Endothelial cell of umbilical vein (primary cell): Measurements from ENCODE around the gene NAGPA. TPM values are rescaled to one million over a fixed set of nuclear protein-coding genes. Genes with fewer than 3 reads are reported as not detected.

Source experiments
- BruUV-seq: library from RNA; stranded (reverse); fragments of 400-500 nt; replicated peaks from 2 replicates; lab custom pipeline; 2021; lab: Mats Ljungman, UMichigan
- CTCF ChIA-PET: fragments of 300-600, 350-600 bp; sonication (Branson Sonifier 250); formaldehyde crosslinking; loops from one replicate; lab custom pipeline; 2021; ENCODE audit warnings: antibody characterized with exemption, inconsistent platforms; lab: Charles Lee
- POLR2A ChIA-PET: fragments of 300-600, 350-600 bp; sonication (Branson Sonifier 250); formaldehyde crosslinking; loops from one replicate; lab custom pipeline; 2021; ENCODE audit warnings: antibody characterized with exemption, inconsistent platforms; lab: Charles Lee
- DNase-seq: peaks from one replicate; pipeline ENCODE4 v3.0.0-alpha.2; 2011; ENCODE audit warnings: low read depth, low spot score
- FAIRE-seq: peaks from 2 replicates; lab custom pipeline; 2011; peaks lifted over from hg19 to GRCh38; lab: Jason Lieb, UNC
- H2AFZ ChIP-seq: 2 replicates; pipeline ENCODE4 v1.6.0; 2012; ENCODE audit warnings: low read depth, low read length, control low read depth, inconsistent platforms
- H3K27ac ChIP-seq: 2 replicates; pipeline ENCODE4 v1.5.1; 2011; ENCODE audit warnings: low read depth, mild to moderate bottlenecking, control low read depth, low read length, moderate library complexity; ENCODE audit not compliant: insufficient read depth
- H3K27me3 ChIP-seq, 2 experiments: 2 replicates each; pipeline versions ENCODE4 v1.6.0 to v1.6.1; 2011; ENCODE audit warnings: low read length in 2 of 2, mixed read lengths in 1 of 2; ENCODE audit not compliant: control insufficient read depth in 2 of 2, insufficient read depth in 2 of 2
- H3K36me3 ChIP-seq, 2 experiments: 2 replicates in 1 of 2; 3 replicates in 1 of 2; pipeline ENCODE4 v1.5.1; 2011; ENCODE audit warnings: low read length in 2 of 2, mild to moderate bottlenecking in 1 of 2, moderate library complexity in 1 of 2; ENCODE audit not compliant: control insufficient read depth in 2 of 2, insufficient read depth in 2 of 2; ENCODE audit errors: extremely low read depth in 1 of 2
- H3K4me1 ChIP-seq: 3 replicates; pipeline ENCODE4 v1.5.1; 2011; ENCODE audit warnings: mild to moderate bottlenecking, low read length; ENCODE audit not compliant: control insufficient read depth, insufficient read depth; ENCODE audit errors: extremely low read depth
- H3K4me2 ChIP-seq: 2 replicates; pipeline ENCODE4 v1.6.1; 2011; ENCODE audit warnings: low read length, control low read depth, mixed read lengths; ENCODE audit not compliant: insufficient read depth
- H3K4me3 ChIP-seq, 3 experiments: fragments of 200-600 bp in 1 of 3; sonication (generic), shearing (Covaris generic) in 1 of 3; replicated peaks in 1 of 3; 2 replicates each; pipeline ENCODE4 v1.5.1; 2011 to 2016; ENCODE audit warnings: control low read depth in 3 of 3, low read length in 3 of 3, mild to moderate bottlenecking in 2 of 3, inconsistent platforms in 1 of 3, low read depth in 1 of 3, moderate library complexity in 1 of 3; ENCODE audit not compliant: insufficient read depth in 1 of 3
- H3K79me2 ChIP-seq: 2 replicates; pipeline ENCODE4 v1.6.0; 2012; ENCODE audit warnings: low read length, inconsistent platforms; ENCODE audit not compliant: control insufficient read depth, insufficient read depth
- H3K9ac ChIP-seq: replicated peaks from 2 replicates; pipeline ENCODE3; 2011; ENCODE audit warnings: low read length, control low read depth; ENCODE audit not compliant: insufficient read depth; ENCODE audit errors: extremely low read depth
- H3K9me1 ChIP-seq: replicated peaks from 3 replicates; pipeline ENCODE4 v1.6.0; 2011; ENCODE audit warnings: mild to moderate bottlenecking, low read length; ENCODE audit not compliant: control insufficient read depth, insufficient read depth; ENCODE audit errors: extremely low read depth
- H3K9me3 ChIP-seq: replicated peaks from 2 replicates; pipeline ENCODE4 v1.5.1; 2012; ENCODE audit warnings: low read length, inconsistent platforms; ENCODE audit not compliant: control insufficient read depth, insufficient read depth
- H4K20me1 ChIP-seq: replicated peaks from 2 replicates; pipeline ENCODE3; 2011; ENCODE audit warnings: mild to moderate bottlenecking, low read length; ENCODE audit not compliant: control insufficient read depth, insufficient read depth; ENCODE audit errors: extremely low read depth
- EZH2 ChIP-seq: IDR thresholded peaks from 2 replicates; pipeline ENCODE4 v1.6.1; 2012; ENCODE audit warnings: borderline replicate concordance, low read depth, mild to moderate bottlenecking, moderate library complexity, low read length, inconsistent platforms; ENCODE audit not compliant: severe bottlenecking
- FOS ChIP-seq: IDR thresholded peaks from 2 replicates; pipeline ENCODE4 v1.6.1; 2011; ENCODE audit warnings: mild to moderate bottlenecking, low read length, moderate library complexity, borderline replicate concordance; ENCODE audit not compliant: insufficient read depth
- GATA2 ChIP-seq: IDR thresholded peaks from 2 replicates; pipeline ENCODE4 v1.7.0; 2011; ENCODE audit warnings: low read depth, mild to moderate bottlenecking, moderate library complexity, mixed read lengths, low read length; ENCODE audit not compliant: insufficient read length, insufficient read depth
- JUN ChIP-seq: IDR thresholded peaks from 2 replicates; pipeline ENCODE4 v1.6.1; 2011; ENCODE audit warnings: borderline replicate concordance, low read depth; ENCODE audit not compliant: insufficient read length, insufficient read depth
- MYC ChIP-seq: IDR thresholded peaks from one replicate; pipeline ENCODE4 v1.6.1; 2011; ENCODE audit warnings: mild to moderate bottlenecking, low read depth, low read length
- POLR2A ChIP-seq: IDR thresholded peaks from 2 replicates; pipeline ENCODE4 v1.6.1; 2012; ENCODE audit warnings: low read depth, mild to moderate bottlenecking, control low read depth, low read length
- POLR2AphosphoS5 ChIP-seq: IDR thresholded peaks from 2 replicates; pipeline ENCODE4 v1.6.1; 2012; ENCODE audit warnings: low read depth, mild to moderate bottlenecking, control low read depth, low read length, moderate library complexity; ENCODE audit not compliant: insufficient read depth
- dilution Hi-C: fragments of 300-500 bp; cut with MboI; formaldehyde crosslinking; loops from one replicate; pipeline ENCODE4 v1.15.0; 2019; ENCODE audit warnings: low sequenced_read_pairs; ENCODE audit not compliant: extremely low pct_ligation_motif_present
- intact Hi-C: fragments of 100-400 bp; cut with micrococcal nuclease; formaldehyde crosslinking; loops from one replicate; pipeline ENCODE4 v1.10.0; 2022
- polyA plus RNA-seq, 4 experiments: library from polyadenylated mRNA; depleted of rRNA in 3 of 4; stranded (reverse) in 3 of 4; unstranded in 1 of 4; fragments of >200 nt; gene quantifications; 2 replicates each; pipeline versions ENCODE4 v1.2.1 to v1.2.3, GENCODE V29; 2011 to 2012; ENCODE audit warnings: missing spikeins in 1 of 4
- total RNA-seq: library from RNA; stranded (reverse); gene quantifications from 2 replicates; pipeline ENCODE4 v1.2.3, GENCODE V29; 2021
- TF ChIP-seq, protein P1 (sequence below): IDR thresholded peaks from 2 replicates; pipeline ENCODE4 v1.6.1; 2011; ENCODE audit not compliant: insufficient read depth, insufficient read length
- TF ChIP-seq, protein P2 (sequence below), 2 donors: IDR thresholded peaks; 1 replicate in 1 of 2; 2 replicates in 1 of 2; pipeline ENCODE4 v1.5.1; 2011; ENCODE audit warnings: low read length in 2 of 2, mild to moderate bottlenecking in 2 of 2, moderate library complexity in 2 of 2, control low read depth in 1 of 2, inconsistent platforms in 1 of 2, low read depth in 1 of 2; ENCODE audit not compliant: insufficient read depth in 1 of 2; ENCODE audit errors: extremely low read depth in 1 of 2

NAGPA gene
- total and polyA plus RNA-seq, 2 donors (not counting 3 experiments of a cell fraction or from before 2014, with no cell fraction given): 29.6 to 29.9 TPM

DNA sequence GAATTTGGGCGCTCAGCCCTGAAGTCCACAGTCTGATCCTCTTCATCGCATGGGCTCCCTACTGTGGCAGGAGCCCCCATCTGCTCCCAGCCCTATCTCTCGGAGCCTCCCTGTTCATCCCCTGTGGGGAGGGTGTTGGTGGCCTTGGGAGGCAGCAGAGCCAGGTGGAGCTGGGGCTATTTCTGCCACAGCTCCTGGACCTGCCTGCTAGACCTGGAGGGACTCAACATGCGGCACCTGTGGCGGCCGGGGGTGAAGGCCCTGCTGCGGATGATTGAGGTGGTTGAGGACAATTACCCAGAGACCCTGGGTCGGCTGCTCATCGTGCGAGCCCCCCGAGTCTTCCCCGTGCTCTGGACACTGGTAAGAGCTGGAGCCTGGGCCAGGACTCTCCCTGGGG, 30.5 kb downstream of the NAGPA start:
- FAIRE-seq (no peak), DNase-seq (no peak)
- no peak overlapping the region for H2AFZ ChIP-seq
- no peak overlapping the region for H3K4me3 ChIP-seq
- H3K27ac ChIP-seq: no peak overlapping the region
- H3K36me3 ChIP-seq: no peaks in the 10 kb centered on the region
- ChIA-PET CTCF (no interaction called here), POLR2A (no interaction called here)
- H3K79me2 ChIP-seq: no peaks in the 10 kb centered on the region
- intact Hi-C loops (no loop called here), dilution Hi-C loops (no loop called here)
- H3K9me1 ChIP-seq: no peaks in the 10 kb centered on the region
- H3K4me2 ChIP-seq: no peak overlapping the region
- no peaks in the 10 kb centered on the region for H3K27me3 ChIP-seq
- H3K4me1 ChIP-seq: no peaks in the 10 kb centered on the region
- no peaks in the 10 kb centered on the region for H3K9me3 ChIP-seq
- TF ChIP-seq GATA2: no peak
- TF ChIP-seq POLR2AphosphoS5: no peak
- TF ChIP-seq EZH2: no peak
- TF ChIP-seq MYC: no peak
- TF ChIP-seq FOS: no peak
- TF ChIP-seq POLR2A: no peak
- TF ChIP-seq, protein P1, sequence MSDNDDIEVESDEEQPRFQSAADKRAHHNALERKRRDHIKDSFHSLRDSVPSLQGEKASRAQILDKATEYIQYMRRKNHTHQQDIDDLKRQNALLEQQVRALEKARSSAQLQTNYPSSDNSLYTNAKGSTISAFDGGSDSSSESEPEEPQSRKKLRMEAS: no peak
- TF ChIP-seq, protein P2, sequence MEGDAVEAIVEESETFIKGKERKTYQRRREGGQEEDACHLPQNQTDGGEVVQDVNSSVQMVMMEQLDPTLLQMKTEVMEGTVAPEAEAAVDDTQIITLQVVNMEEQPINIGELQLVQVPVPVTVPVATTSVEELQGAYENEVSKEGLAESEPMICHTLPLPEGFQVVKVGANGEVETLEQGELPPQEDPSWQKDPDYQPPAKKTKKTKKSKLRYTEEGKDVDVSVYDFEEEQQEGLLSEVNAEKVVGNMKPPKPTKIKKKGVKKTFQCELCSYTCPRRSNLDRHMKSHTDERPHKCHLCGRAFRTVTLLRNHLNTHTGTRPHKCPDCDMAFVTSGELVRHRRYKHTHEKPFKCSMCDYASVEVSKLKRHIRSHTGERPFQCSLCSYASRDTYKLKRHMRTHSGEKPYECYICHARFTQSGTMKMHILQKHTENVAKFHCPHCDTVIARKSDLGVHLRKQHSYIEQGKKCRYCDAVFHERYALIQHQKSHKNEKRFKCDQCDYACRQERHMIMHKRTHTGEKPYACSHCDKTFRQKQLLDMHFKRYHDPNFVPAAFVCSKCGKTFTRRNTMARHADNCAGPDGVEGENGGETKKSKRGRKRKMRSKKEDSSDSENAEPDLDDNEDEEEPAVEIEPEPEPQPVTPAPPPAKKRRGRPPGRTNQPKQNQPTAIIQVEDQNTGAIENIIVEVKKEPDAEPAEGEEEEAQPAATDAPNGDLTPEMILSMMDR (IDR thresholded peaks at IDR 0.05; ENCODE audit: extremely low read depth in 1 of 2, insufficient read depth in 1 of 2, low read depth in 1 of 2, low read length in 2 of 2): no peak
- TF ChIP-seq JUN: no peak
- H4K20me1 ChIP-seq: no peaks in the 10 kb centered on the region
- BruUV-seq: no TSS peak
- H3K9ac ChIP-seq: no peak overlapping the region
